ENCODE data around the gene GMCL1.
A peak's percentile ranks its signal among the peaks of the same experiment; 100 is the strongest.
"Not testable (repeated sequence)": the region's sequence is repeated elsewhere in the genome, so short reads cannot be mapped to it uniquely, and the experiment has no call there.

Gene GMCL1

GRCh38 chr2:69848186-69848790 is 18.8 kb downstream of the GMCL1 start:
- DNase-seq = no peak

DNA sequence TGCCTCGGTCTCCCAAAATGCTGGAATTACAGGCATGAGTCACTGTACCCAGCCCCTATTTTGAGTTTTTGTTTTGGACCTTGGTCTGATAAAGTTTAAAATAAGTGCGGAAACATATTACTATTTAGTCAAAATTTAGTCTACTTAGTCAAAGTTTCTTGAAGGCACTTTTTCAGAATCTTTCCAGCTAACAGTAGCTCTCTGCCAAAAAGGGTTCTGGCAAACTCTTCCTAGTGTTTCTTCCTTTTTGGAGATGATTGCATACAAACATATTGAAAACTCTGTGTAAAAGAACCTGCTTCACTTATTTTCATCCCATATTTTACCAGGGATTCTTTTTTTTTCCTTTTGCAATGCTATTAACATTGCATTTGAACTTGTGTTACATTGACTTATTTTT is 28.8 kb downstream of the GMCL1 start:
- no peak for DNase-seq

- no peak for DNase-seq
Observed at GRCh38 chr2:69863298-69863697, 33.8 kb downstream of the GMCL1 start.

GRCh38 chr2:69888451-69888850 is 59.0 kb downstream of the GMCL1 start:
- DNase-seq = no peak

DNA sequence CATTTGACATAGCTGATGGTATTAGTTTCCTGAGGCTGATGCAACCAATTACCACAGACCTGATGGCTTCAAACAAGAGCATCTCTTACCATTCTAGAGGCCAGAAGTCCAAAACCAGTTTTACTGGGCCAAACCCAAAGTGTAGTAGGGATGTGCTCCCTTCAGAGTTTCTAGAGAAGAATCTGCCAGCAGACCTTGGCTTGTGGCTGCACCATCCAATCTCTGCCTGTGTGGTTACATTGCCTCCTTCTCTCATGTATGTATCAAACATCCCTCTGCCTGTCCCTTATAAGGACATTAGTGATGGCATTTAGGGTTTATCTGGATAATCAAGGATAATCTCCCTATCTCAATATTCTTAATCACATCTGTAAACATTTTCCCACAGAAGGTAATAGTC is 59.8 kb downstream of the GMCL1 start:
- no peak for DNase-seq

DNA sequence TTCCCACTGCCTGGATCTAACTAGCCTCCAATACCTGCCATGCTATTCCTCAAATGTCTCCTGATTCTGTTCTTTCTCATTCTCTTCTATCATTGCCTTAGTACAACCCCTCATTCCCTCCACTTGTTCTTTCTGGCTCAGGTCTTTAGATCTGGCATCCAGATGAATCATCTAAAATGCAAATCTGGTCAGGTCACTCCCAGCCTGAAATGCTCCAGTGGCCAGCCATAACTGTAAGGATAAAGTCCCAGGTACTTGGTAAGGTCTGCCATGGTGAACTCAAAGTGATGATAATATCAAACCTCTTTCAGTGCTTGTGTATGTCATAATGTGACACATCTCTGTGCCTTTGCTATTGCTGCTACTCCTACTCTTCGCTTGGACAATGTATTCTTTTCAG is 61.4 kb downstream of the GMCL1 start:
- DNase-seq = no peak

DNA sequence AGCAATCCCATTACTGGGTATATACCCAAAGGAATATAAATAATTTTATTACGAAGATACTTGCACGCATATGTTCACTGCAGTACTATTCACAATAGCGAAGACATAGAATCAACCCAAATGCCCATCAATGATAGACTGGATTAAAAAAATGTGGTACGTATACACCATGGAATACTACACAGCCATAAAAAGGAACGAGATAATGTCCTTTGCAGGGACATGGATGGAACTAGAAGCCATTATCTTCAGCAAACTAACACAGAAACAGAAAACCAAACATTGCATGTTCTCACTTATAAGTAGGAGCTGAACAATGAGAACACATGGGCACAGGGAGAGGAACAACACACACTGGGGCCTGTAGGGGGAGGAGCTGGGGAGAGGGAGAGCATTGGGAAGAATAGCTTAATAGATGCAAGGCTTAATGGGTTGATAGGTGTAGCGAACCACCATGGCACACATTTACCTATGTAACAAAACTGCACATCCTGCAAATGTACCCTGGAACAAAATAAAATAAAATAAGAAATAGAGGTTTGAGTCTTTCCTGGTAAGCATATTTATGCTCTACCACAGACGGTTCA is 63.5 kb downstream of the GMCL1 start:
- DNase-seq = not testable (repeated sequence)

DNA sequence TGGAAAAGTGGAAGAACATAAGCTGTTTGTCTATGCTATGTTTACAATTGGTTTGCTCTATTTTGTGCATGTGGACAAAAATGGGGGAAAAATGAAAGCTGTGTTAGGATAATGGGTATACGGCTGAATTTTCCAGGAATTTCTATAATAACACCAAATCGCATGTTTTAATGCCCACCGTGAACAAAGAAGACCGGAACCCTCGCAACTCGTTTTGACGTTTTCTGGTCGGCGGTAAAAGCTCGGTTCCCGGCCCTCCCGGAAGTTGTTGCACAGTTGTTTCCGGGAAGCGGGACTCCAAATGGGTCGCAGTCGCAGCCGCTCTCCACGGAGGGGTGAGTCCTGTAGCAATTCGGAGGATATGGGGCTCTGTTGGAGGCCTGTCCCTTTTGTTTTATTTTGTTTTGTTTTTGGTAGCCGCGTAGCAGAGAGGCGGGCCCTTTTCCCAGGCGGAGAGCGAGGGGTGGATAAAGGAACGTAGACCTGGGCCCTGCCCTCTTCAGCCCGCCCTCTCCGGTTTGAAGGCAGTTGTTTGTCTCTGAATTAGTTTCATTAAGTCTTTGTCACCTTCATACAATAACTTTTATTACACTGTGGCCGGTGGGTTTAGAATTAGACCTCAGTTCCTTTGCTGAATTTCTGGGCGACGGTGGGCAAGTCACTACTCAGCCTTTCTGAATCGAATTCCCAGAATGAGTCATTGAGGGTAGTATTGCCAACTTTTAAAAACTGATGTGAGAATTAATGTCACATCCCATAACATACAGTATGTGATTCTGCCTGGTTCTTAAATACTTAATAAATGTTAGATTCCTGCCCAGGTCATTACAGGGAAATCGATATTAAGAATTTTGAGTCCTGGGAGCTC is 64.5 kb downstream of the GMCL1 start, which contains the start of gene SNRNP27:
SNRNP27 (plus strand) TSS at position 273 of the 868 bp plus-strand sequence; CDS start at position 302, 29 bp downstream.
- peak; percentile 84 for DNase-seq

GRCh38 chr2:69894737-69895136 is 65.3 kb downstream of the GMCL1 start:
- not testable (repeated sequence) for DNase-seq

DNA sequence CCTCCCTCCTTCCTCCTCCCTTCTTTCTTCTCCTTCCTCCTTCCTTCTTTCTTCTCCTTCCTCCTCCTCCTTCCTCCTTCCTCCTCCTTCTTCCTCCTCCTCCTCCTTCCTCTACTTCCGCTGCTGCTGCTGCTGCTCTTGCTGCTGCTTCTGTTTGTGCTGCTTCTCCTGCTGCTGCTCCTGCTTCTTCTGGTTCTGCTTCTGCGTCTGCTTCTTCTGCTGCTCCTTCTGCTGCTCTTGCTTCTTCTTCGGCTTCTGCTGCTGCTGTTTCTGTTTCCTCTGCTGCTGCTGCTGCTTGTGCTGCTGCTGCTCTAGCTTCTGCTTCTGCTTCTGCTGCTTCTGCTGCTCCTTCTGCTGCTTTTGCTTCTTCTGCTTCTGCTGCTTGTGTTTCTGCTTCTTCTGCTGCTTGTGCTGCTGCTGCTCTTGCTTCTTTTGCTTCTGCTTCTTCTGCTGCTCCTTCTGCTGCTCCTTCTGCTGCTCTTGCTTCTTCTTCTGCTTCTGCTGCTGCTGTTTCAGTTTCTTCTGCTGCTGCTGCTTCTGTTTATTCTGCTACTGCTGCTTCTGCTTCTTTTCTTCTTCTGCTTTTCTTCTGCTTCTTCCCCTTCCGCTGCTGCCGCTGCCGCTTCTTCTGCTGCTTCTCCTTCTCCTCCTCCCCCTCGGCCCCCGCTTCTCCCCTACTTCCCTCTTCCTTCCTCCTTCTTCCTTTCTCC is 72.9 kb downstream of the GMCL1 start:
- no peak for DNase-seq

GRCh38 chr2:69907216-69907615 is 77.8 kb downstream of the GMCL1 start:
- DNase-seq = no peak

DNA sequence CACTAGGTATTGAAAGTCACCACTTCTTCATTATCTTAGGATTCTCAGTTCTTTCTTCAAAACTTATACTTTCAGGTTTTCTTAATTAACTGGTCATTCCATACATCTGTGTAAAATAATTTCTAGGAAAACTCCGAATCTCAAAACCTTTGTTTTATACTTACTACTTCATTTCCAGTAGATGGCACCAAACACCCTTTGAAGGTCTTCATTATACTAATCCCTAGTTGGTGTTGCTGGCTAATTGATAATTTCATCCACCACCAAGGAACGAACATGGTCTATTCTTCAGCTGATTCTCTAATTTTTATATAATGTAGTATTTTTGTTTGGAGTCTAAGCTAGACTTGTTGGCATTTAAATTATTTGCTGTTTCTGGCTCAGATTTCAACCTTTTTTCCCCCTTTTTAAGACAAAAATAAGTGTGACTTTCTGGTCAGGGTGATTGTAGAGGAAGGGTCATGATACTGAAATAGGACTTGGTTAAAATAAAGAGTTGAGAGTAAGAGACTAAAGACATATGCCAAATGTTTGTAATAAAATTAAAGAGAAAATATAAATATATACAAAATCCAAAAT is 82.6 kb downstream of the GMCL1 start:
- peak; percentile 65 for DNase-seq

GRCh38 chr2:69914164-69914949 is 84.9 kb downstream of the GMCL1 start:
- DNase-seq = peak; percentile 100

DNA sequence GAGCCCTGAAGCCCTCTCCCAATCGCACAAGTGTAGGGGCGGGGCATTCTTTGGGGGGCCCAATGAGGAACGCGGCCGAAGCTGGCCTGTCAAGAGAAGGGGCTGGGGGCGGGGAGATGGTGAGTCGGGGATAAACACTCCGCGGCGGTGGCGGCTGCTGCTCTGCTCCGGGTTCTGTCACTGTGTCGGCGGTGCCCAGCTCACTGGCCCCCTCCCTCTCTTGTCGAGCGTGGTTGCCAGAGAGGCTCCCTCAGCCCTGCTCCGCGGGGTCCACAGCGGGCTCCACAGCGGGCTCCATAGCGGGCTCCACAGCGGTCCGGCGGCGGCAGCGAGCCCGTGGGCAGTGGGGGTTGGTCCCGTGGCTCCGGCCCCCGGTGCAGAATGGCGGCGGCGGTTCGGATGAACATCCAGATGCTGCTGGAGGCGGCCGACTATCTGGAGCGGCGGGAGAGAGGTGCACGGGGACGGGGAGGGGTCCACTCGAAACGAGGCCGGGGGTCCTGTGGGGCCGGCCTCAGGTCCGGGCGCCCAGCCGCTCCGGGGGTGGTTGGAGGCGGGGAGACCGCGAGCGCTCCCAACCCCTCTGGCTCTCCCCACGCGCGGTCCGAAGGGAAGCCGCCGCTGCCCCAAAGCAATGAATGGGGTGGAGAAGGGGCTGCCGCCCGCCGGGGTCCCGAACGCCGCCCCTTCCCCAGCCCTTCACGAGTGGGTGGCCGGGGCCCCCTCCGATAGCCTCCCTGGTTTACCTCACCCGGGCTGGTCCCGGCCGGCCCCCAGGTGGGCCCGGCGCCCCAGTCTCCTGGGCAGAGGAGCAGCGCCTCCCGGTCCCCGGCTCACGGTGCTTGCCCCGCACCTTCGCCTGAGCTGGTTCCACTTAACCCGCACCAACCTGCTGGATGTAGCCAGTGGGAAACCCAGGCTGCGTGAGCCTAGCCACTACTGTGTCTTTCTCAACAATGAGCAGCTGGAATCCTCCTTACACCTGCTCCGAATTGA is 85.8 kb downstream of the GMCL1 start, which contains the start of gene MXD1:
MXD1 (plus strand) TSS at position 160 of the 996 bp plus-strand sequence; CDS start at position 382, 222 bp downstream.
- DNase-seq = no peak

DNA sequence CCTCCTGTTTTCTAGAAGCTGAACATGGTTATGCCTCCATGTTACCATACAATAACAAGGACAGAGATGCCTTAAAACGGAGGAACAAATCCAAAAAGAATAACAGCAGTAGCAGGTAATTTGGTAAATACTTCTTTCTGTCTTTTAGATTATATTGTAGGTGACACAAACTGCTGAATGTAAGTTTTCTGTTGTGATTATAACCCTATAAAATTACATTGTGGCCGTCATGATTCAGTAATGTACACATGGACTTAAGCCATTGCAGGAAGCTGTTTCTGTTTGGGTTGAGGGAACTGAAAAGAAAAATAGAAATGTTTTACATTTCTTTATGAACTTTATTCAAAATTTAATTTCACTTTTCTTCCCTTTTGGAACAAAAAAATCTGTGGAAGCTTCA is 86.6 kb downstream of the GMCL1 start:
- DNase-seq = no peak

DNA sequence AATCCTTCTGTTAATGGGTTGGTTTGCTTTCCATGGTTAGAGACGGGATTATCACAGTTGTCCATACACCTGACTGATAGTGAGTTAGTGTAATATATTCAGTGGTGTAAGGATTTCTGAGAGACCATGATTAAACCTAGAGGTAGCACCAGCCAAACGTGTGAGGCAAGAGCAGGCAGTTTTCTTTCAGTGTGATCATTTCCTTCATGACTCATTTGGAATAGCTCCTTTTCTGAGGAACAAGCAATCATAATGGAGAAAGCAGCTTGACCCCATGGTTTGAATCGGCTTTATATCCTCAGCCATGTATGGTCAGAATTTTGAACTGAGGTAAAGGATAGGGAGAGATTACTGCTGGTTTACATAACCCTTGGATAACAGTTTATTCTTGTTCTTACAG is 88.4 kb downstream of the GMCL1 start:
- peak; percentile 77 for DNase-seq

DNA sequence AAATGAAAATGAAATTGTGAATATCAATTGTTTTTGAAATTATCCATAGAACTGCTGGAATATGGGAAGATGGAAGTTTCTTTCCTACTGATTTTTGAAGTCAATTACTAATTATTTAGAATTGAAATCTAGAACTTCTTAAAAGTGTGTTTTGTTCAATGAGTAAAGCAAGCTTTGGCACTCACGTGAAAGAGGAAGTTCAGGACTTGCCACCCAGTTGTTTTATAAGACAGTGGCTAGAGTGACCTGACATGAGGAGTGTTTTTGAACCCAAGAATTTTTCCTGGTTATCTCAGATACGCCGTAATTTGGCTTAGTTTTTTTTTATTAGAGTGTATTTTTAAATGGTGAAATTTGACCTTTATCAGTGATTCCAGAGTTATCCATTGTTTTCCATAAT is 88.9 kb downstream of the GMCL1 start:
- no peak for DNase-seq

GRCh38 chr2:69923116-69923515 is 93.7 kb downstream of the GMCL1 start:
- no peak for DNase-seq

- no peak for DNase-seq
Observed at GRCh38 chr2:69926849-69927515, 97.5 kb downstream of the GMCL1 start.
